ENCODE results near the gene MST1.
"Not testable (repeated sequence)": the region's sequence is repeated elsewhere in the genome, so short reads cannot be mapped to it uniquely, and the experiment has no call there.

- TF ChIP-seq ZNF512 (tag; IDR thresholded peaks at IDR 0.05); CBX2 (IDR thresholded peaks at IDR 0.05; ENCODE audit: insufficient read depth, low read length, poor library complexity, severe bottlenecking); SOX6 (IDR thresholded peaks at IDR 0.05); CEBPB (tag; IDR thresholded peaks at IDR 0.05); SIX5 (IDR thresholded peaks at IDR 0.05; ENCODE audit: borderline replicate concordance in 1 of 2, insufficient read depth in 1 of 2, low read depth in 1 of 2, low read length in 2 of 2); E2F4 (CRISPR knock-in tag; IDR thresholded peaks at IDR 0.05; ENCODE audit: low read depth); TRIM24 (IDR thresholded peaks at IDR 0.05); CTCF (IDR thresholded peaks at IDR 0.05 in 2 of 3, conservative IDR thresholded peaks at IDR 0.05 in 1 of 3; ENCODE audit: insufficient read depth in 2 of 3, low read depth in 1 of 3, low read length in 3 of 3); SIN3A (IDR thresholded peaks at IDR 0.05; ENCODE audit: borderline replicate concordance in 2 of 2, control insufficient read depth in 1 of 2, low read depth in 2 of 2, low read length in 2 of 2); IRF1 (CRISPR knock-in tag; IDR thresholded peaks at IDR 0.05; ENCODE audit: borderline replicate concordance); SAP30 (IDR thresholded peaks at IDR 0.05; ENCODE audit: borderline replicate concordance, insufficient read depth, low read depth, low read length, poor library complexity, severe bottlenecking): not testable (repeated sequence)
These were observed 3.4 kb downstream of the MST1 start for GRCh38 chr3:49685846-49686245.
